ENCODE data around the gene AFAP1. TPM values are rescaled to one million over a fixed set of nuclear protein-coding genes. Genes with fewer than 3 reads are reported as not detected.

The AFAP1 gene
- total and polyA plus RNA-seq, 2 donors from 2014 or later: 2.6 to 26.3 TPM

DNA sequence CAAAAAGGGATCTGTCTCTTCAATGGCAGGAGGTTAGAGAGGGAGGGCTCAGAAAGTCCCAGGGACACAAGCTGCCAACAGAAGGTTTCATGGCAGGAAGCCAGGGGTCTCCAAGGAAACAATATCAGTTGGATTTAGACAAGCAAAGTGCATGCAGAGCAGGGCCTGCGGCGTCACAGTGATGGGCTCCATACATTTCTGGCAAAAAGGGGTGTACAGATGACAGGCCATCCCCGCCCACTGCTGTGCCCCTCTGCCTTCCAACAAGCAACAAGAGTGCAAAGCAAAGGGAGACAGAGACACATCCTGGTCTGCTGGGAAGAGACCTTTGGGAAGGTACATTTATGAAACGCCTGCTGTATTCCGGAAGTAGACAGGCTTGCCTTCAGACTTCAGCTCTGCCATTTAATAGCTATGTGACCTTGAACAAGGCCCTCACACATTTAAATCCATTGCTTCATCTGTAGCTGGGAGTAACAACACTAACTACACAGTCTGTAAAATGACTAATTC, 121.2 kb downstream of the AFAP1 start:
- Histone ChIP-seq H3K27ac (ENCODE audit: low read depth in 2 of 2, low read length in 2 of 2) (no peak overlapping the region), H3K27me3 (ENCODE audit: control insufficient read depth, insufficient read depth, low read length) (no peaks in the 10 kb centered on the region), H3K4me3 (ENCODE audit: low read length in 3 of 3) (no peak overlapping the region), H3K9me3 (ENCODE audit: control insufficient read depth in 2 of 3, insufficient read depth in 1 of 3, low read length in 3 of 3) (no peaks in the 10 kb centered on the region), H3K9ac (ENCODE audit: low read length in 3 of 3) (no peak overlapping the region), H3K36me3 (ENCODE audit: control insufficient read depth in 2 of 3, insufficient read depth in 3 of 3, low read length in 3 of 3) (peaks cover 0 to 6% (median 5%) of the 10 kb centered on the region in 3 donors), H3K4me1 (ENCODE audit: control insufficient read depth in 2 of 3, insufficient read depth in 2 of 3, low read depth in 1 of 3, low read length in 3 of 3) (peaks cover 6 to 11% (median 9%) of the 10 kb centered on the region in 3 donors)
- FAIRE-seq (no peak), DNase-seq (no peak)
- TF ChIP-seq, protein P1, sequence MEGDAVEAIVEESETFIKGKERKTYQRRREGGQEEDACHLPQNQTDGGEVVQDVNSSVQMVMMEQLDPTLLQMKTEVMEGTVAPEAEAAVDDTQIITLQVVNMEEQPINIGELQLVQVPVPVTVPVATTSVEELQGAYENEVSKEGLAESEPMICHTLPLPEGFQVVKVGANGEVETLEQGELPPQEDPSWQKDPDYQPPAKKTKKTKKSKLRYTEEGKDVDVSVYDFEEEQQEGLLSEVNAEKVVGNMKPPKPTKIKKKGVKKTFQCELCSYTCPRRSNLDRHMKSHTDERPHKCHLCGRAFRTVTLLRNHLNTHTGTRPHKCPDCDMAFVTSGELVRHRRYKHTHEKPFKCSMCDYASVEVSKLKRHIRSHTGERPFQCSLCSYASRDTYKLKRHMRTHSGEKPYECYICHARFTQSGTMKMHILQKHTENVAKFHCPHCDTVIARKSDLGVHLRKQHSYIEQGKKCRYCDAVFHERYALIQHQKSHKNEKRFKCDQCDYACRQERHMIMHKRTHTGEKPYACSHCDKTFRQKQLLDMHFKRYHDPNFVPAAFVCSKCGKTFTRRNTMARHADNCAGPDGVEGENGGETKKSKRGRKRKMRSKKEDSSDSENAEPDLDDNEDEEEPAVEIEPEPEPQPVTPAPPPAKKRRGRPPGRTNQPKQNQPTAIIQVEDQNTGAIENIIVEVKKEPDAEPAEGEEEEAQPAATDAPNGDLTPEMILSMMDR (IDR thresholded peaks at IDR 0.05; ENCODE audit: borderline replicate concordance, extremely low read depth, insufficient read depth): no peak
- intact Hi-C loops (cut with DNase I): no loop called here

DNA sequence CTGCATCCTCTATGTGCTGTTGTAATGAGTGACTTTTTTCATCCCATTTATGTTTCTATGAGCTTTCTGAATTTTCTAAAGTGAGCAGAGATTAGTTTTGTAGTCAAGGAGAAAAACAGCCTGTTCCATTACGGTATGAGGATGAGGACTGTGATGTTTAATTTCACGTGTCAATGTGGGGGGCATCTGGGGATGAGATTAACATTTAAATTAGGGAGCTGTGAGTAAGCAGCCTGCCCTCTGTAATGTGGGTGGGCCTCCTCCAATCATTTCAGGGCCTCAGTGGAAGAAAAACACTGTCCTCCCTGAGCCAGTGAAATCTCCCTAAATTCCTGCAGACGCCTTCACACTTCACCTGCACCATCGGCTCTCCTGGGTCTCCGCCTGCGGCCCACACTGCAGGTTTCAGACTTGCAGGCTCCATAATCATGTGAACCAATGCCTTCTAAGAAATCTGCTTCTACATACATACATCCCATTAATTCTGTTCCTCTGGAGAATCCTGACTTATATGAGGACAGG, 121.7 kb downstream of the AFAP1 start:
- Histone ChIP-seq H3K9ac (ENCODE audit: low read length in 3 of 3) (no peak overlapping the region), H3K4me1 (ENCODE audit: control insufficient read depth in 2 of 3, insufficient read depth in 2 of 3, low read depth in 1 of 3, low read length in 3 of 3) (peaks cover 5 to 9% (median 6%) of the 10 kb centered on the region in 3 donors), H3K27ac (ENCODE audit: low read depth in 2 of 2, low read length in 2 of 2) (no peak overlapping the region), H3K27me3 (ENCODE audit: control insufficient read depth, insufficient read depth, low read length) (no peaks in the 10 kb centered on the region), H3K36me3 (ENCODE audit: control insufficient read depth in 2 of 3, insufficient read depth in 3 of 3, low read length in 3 of 3) (peaks cover 0 to 6% (median 5%) of the 10 kb centered on the region in 3 donors), H3K4me3 (ENCODE audit: low read length in 3 of 3) (no peak overlapping the region), H3K9me3 (ENCODE audit: control insufficient read depth in 2 of 3, insufficient read depth in 1 of 3, low read length in 3 of 3) (no peaks in the 10 kb centered on the region)
- DNase-seq (no peak), FAIRE-seq (no peak)
- intact Hi-C loops (cut with DNase I): no loop called here
- TF ChIP-seq, protein P1 (IDR thresholded peaks at IDR 0.05; ENCODE audit: borderline replicate concordance, extremely low read depth, insufficient read depth): no peak

DNA sequence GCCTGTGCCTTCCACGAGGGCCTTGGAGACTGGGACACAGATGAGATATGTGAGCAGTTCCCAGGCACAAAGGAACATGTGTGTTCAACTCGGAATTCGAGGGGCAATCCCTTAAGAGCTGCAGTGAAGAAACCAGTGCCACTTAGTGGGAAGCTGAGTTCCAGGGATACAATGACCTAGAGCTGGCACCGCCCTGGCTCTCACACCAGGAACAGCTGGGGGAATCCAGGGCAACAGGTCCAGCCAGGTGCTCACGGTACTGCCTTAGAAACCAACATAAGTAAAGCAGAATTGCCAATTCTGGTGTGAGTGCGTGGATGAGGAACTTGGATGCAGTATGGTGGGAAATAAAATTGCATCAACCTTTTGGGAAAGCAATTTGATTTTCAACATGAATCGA, 122.9 kb downstream of the AFAP1 start:
- intact Hi-C loops (cut with DNase I): no loop called here
- H3K9me3 ChIP-seq (ENCODE audit: control insufficient read depth in 2 of 3, insufficient read depth in 1 of 3, low read length in 3 of 3): no peaks in the 10 kb centered on the region
- TF ChIP-seq, protein P1 (IDR thresholded peaks at IDR 0.05; ENCODE audit: borderline replicate concordance, extremely low read depth, insufficient read depth): no peak
- no peak overlapping the region for H3K9ac ChIP-seq (ENCODE audit: low read length in 3 of 3)
- FAIRE-seq (no peak), DNase-seq (no peak)
- H3K27me3 ChIP-seq (ENCODE audit: control insufficient read depth, insufficient read depth, low read length): no peaks in the 10 kb centered on the region
- peaks cover 0 to 6% (median 5%) of the 10 kb centered on the region in 3 donors for H3K36me3 ChIP-seq (ENCODE audit: control insufficient read depth in 2 of 3, insufficient read depth in 3 of 3, low read length in 3 of 3)
- H3K27ac ChIP-seq (ENCODE audit: low read depth in 2 of 2, low read length in 2 of 2): no peak overlapping the region
- H3K4me1 ChIP-seq (ENCODE audit: control insufficient read depth in 2 of 3, insufficient read depth in 2 of 3, low read depth in 1 of 3, low read length in 3 of 3): peaks cover 8 to 11% (median 11%) of the 10 kb centered on the region in 3 donors
- no peak overlapping the region for H3K4me3 ChIP-seq (ENCODE audit: low read length in 3 of 3)

Data from kidney (tissue), 14 donors.